Activated CD8-positive, alpha-beta memory T cell treated with anti-CD3 and anti-CD28 coated beads, Interleukin-2, amount 50 U/mL, for 1 hour (primary cell): Measurements from ENCODE around the gene ATF6B.
A peak's percentile ranks its signal among the peaks of the same experiment; 100 is the strongest.
"Not testable (repeated sequence)": the region's sequence is repeated elsewhere in the genome, so short reads cannot be mapped to it uniquely, and the experiment has no call there.

Source experiments
- DNase-seq: peaks from one replicate; pipeline ENCODE4 v3.0.0-alpha.2; 2020; ENCODE audit errors: extremely low read depth

Gene ATF6B

DNA sequence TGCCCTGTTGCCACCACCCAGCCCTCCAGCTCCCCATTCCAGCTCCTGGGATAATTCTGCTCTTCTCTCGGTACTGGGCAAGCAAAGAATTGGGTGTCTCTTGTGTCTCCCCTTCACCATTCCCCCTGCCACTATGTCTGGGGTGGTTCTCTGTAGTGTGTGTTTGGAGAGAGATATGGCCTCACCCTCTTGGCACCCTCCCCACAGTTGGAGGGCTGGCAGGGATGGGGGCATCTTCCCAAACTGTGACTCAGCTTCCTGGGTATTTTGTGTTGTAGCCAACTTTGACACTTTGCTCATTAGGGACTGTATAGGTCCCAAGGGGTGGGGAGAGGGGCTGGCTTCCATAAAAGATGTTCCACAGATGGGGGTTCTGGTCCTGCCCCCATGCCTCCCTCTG lies 20.6 kb downstream of the ATF6B start:
- no peak for DNase-seq

- no peak for DNase-seq
These were observed 22.6 kb downstream of the ATF6B start for GRCh38 chr6:32105433-32105832.

- DNase-seq: no peak
These were observed 25.8 kb downstream of the ATF6B start for GRCh38 chr6:32102255-32102654.

DNA sequence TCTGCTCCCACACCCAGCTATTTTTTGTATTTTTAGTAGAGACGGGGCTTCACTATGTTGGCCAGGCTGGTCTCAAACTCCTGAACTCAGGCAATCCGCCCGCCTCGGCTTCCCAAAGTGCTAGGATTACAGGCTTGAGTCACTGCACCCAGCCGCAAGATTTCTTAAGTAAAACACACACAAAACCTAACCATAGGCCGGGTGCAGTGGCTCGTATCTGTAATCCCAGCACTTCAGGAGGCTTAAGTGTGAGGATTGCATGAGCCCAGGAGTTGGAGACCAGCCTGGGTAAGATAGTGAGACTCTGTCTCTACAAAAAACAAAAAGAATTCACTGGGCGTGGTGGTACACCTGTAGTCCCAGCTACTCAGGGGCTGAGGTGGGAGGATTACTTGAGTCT lies 27.8 kb downstream of the ATF6B start:
- not testable (repeated sequence) for DNase-seq

DNA sequence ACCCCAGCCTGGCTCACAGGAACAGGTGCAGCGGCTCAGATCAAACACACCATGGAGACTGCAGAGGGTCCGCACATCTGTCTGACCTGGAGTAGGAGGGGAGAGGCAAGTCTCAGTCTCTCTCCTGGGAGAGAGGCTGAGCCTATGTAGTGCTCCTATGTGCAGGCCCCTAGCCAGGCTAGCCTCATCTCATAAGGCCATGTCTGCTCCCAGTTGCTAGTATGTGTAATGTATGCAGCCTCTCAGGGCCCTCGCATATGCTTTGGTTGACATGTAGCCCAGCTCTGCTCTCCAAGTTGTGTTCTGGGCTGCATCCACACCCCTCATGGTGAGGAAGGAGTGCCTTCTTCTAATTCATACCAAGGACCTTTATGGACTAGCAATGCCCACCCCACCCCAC lies 30.7 kb downstream of the ATF6B start:
- no peak for DNase-seq

GRCh38 chr6:32096394-32097258 lies 31.4 kb downstream of the ATF6B start:
- no peak for DNase-seq

DNA sequence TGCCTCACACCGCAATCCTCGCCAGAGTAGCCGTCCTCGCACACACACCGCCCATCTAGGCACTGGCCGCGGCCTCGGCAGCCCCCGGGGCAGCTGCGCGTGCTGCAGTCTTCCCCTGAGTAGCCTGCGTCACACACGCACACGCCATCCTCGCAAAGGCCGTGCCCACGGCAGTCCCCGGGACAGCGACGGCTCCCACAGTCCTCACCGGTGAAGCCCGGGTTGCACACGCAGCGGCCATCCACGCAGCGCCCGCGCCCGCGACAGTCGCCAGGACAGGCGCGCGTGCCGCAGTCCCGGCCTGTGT lies 32.0 kb downstream of the ATF6B start:
- no peak for DNase-seq

- no peak for DNase-seq
These were observed 32.5 kb downstream of the ATF6B start for GRCh38 chr6:32095338-32096086.

GRCh38 chr6:32092760-32093497 lies 35.1 kb downstream of the ATF6B start:
- DNase-seq: no peak

DNA sequence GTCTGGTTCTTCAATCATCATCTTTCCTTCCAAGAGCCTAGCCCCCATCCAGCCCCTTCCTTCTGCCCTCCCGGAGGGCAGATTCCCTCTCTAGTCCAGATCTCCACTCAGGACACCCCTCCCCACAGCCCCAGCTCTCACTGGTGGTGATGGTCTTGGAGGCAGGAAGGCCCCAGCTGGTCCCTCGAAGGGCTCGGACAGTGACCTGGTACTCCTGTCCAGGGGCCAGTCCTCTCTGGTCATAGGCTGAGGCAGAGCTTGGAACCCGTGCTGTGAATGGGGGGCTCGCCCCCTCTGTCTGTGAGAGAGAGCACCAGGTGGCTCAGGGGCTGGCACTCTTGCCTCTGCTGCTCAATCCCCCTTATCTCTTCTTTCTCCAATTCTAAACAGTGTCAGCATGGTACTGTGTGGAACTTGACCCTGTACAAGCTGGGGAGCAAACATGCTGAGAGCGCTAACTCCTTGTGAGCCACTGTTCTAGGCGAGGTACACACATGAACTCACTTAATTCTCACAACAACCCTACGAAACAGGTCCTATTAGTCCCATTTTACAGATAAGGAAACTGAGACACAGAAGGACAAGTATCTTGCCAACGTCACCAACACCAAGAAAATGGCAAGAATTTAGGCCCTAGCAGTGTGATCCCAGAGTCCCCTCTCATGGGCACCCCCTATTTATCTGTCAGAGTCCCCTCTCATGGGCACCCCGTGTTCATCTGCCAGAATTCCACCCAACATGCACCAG lies 38.8 kb downstream of the ATF6B start:
- DNase-seq: no peak

DNA sequence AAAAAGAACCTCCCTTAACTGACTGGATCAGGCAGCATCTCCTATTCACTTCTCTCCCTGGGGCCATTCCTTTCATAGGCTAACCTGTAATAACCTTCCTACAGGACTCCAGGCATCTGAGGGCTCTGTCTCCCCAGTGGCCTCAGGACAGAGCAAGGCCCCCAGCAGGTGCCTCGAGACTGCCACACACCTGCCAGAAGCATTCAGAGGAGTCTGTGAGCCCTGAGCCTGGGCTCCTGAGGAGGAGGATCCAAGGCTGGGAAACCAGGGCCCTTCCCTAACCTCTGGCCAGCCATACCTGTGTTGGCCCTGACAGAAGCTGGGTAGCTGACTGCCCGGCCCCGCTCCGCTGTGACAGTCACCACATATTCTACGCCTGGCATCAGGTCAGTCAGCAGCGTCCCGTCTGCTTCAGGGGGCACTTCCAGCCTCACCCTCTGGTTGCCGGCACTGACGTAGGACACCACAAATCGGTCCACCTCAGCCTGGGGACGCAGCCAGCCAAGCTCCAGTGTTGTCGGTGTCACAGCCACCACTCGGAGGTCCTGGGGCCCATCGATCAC lies 39.5 kb downstream of the ATF6B start:
- no peak for DNase-seq

- peak; percentile 22 for DNase-seq
These were observed 40.2 kb downstream of the ATF6B start for GRCh38 chr6:32087574-32088486.

GRCh38 chr6:32086661-32087573 lies 41.1 kb downstream of the ATF6B start:
- DNase-seq: no peak

- no peak for DNase-seq
These were observed 42.1 kb downstream of the ATF6B start for GRCh38 chr6:32085759-32086459.

DNA sequence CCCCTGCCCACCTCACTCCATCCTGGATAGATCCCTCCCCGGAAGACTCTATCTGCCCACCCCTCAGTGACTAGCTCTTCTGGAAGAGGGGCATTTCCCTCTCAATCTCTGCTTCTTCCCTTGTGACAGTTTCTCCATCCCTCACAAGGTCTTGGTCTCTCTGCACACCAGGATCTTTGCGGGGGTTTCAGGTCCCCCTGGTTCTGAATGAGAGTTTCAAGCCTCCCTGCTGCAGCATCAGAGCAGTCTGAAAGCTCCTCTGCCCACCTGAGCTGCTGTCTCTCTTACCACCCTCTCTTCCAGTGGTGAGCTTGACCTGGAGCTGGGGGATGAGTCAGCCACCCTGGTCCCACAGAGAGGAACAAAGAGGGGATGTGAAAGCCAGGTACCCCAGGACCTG lies 43.3 kb downstream of the ATF6B start:
- DNase-seq: no peak

DNA sequence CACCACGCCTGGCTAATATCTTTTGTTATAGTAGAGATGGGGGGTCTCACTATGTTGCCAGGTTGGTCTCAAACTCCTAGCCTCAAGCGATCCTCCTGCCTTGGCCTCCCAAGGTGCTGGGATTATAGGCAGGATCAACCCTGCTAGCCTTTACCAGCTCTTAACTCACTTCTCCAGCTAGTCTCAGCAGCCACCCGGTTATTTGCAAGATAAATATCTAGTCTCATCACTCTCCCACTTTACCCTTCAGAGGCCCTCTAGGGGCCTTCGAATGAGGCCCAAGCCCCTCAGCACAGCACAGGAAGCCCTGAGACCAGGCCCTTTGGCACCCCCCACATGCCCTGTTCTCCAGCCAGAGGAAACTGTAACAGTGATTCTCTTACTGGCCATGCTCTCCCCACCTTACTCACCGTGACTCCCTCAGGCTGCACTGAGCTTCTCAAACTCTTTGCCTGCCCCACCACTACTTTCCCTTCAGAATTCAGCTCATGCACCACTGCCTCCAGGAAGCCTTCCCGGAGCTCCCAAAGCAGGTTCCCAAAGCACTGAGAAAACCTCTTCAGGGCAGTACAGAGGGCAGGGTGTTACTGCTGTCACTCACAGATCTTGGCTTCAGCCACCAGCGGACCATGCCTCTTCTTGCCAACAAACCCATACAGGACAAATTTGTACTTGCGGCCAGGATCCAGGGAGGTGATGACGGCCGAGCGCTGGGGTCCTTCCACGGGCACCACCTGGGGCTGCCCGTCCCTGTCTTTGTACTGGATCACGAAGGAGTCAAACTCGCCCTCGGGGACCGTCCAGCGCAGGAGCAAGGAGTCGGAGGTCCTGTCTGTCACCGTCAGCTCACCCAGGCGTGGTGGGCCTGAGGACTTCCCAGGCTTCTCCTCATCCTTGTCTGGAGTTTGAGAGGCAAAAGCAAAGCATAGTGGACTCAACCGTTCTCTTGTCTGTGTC lies 44.0 kb downstream of the ATF6B start:
- no peak for DNase-seq

- no peak for DNase-seq
These were observed 45.1 kb downstream of the ATF6B start for GRCh38 chr6:32082935-32083334.

DNA sequence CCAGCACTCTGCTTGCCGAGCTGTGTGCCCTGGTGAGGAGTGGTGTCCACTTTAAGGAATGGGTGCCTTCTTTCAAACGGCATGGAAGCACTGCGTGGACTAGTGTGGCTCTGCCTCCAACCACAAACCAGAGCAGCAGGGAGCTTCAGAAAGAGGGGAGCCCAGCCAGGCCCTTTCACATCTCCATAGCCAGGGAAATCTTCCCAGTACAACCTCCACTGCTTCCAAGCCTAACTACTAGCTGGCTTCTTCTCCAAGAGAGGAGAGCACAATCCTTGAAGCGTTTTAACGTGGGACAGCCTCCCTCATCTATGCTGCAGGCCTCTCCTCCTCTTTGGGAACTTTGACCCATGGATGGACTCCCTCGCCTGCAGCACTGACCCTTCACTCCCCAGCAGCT lies 45.6 kb downstream of the ATF6B start:
- DNase-seq: no peak
